Stimulated activated CD4-positive, alpha-beta T cell treated with anti-CD3 and anti-CD28 coated beads, Interleukin-12 subunit alpha, Interleukin-12 subunit beta, amount 100 ng/mL, for 48 hours (primary cell): ENCODE results near the gene CDK2AP2.
"Not testable (repeated sequence)": the region's sequence is repeated elsewhere in the genome, so short reads cannot be mapped to it uniquely, and the experiment has no call there.

Experiments
- DNase-seq, 3 donors: peaks; one replicate each; pipeline ENCODE4 v3.0.0-alpha.2; 2020; ENCODE audit warnings: low read depth in 2 of 3, low spot score in 1 of 3

Gene CDK2AP2

DNA sequence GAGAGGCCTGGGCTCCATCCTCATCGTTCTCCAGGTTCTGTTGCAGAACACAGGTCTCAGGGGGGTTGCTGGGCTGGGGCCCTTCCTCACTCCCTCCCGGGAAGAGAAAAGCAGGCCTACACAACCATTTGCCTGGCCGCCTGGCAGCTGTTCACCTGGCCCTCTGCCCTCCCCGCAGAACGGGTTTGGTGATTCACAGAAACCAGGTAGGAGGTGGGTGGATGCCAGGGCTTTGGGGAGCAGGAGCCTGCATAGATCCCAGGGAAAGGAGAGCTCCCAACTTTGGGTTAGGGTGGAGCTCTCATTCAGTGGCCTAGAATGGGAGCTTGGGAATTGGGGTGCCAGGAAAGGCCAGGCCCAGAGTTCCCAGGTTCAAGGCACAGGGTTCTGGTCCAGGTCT, 39.9 kb downstream of the CDK2AP2 start:
- DNase-seq = no peak

DNA sequence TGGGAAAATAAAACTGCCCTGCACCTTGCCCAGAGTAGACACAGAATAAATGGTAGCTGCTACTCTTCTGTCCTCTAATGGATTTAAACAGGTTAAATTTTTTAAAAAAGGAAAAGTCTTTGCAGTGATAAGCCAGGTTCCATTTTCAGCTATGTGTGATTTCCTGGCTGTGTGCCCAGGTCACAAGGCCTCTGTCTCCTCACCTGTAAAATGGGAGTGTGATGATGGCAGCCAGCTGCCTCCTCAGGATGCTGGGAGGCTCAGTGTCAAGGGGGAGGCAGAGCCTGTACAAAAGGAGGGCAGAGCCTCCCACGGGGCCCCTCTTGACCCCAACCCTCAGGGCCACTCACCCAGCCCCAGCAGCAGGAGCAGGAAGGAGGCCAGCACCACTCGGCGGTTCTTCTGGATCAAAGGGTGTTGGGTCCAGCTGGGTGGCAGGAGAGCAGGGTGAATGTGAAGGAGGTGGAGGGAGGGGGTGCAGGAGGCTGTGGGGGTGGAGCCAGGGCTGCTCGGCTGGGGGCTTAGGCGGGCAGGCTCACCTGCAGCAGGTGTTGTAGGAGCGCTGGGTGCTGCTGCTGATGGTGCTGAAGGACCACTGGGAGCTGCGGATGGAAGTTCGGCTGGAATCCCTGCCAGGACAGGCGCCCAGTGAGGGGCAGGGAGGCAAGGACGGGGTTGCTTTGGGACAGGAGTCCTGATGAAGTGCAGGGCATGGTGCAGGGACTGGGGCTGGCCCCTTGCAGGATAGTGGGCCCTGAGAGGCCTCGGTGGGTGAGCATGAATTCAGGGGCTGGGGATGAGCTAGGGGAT, 40.8 kb downstream of the CDK2AP2 start:
- DNase-seq = no peak

DNA sequence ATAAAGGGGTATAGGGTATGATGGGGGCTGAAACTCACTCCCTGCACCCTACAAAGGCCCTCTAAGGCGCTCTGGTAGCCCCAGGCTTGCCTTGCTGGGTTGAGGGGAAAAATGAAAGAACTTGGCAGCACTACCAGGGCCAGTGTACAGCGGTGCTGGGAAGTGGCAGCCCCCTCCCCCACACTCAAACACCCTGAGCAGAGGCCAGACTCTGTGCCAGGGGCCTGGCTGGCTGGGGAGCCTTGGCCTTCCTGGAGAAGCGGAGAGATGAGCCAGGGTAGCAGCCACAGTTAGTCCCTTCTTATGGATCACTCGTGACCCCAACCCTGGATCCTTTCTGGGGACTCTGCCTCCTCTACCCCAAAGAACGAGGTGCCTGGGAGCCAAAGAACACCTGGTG, 41.6 kb downstream of the CDK2AP2 start:
- no peak for DNase-seq

DNA sequence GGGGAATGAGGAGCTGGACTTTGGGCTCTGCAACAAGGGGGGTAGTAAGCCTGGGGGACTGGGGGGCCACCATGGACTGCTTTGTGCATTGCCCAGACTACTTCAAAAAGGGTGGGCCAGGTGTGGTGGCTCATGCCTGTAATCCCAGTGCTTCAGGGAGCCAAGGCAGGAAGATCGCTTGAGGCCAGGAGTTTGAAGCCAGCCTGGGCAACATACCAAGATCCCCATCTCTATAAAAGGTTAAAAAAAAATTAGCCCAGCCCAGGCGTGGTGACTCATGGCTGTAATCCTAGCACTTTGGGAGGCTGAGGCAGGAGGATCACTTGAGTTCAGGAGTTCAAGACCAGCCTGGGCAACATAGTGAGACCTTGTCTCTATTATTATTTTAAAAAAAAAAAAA, 42.4 kb downstream of the CDK2AP2 start:
- not testable (repeated sequence) for DNase-seq

DNA sequence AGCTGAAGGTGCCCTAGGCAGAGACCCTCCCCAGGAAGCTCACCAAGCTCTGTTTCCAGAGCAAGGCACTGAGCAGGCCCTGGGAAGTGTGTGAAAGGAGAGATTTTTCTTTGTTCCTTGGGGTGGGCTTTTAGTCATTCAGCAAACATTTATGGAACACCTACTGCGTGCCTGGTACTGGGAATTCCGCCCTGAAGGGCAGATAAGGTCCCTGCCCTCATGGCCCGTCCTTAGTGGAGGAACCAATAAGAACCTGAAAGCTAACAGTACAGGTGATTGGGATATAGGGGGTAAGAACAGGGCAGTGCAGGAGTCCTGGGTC, 42.8 kb downstream of the CDK2AP2 start:
- DNase-seq = no peak

DNA sequence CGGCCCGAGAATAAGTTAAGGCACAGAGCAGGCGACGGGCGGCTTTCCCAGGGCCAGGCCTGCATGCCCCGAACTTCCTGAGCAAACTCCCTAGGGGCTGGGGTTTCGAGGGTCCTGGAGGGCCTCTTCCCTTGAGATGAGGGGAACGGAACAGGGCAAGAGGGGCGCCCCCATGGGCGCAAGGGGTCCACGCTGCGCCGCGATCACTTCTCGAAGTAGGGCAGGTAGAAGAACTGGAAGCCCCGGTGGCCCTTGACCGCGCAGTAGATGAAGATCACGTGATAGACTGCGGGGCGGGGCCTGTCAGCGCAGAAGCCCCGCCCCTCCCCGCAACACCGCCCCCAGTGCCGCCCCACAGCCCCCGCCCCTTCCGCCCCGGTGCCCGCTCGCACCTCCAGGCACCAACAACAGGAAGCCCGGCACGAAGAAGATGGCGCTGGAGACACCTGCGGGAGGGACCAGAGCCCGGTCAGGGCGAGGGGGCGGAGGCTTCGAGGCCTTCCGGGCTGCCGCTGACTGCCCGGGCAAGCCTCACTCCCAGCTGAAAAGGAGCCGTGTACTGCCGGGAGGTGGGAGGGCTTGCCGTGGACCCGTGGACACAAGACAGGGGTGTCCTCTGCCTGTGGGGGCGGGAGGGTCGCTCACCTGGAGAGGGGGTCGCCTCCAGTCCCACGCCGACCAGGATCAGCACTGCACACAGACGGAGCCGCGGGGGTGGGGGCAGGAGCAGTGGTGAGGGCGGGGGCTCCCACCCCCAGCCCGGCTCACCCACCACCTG, 43.4 kb downstream of the CDK2AP2 start:
- peak; percentile 88 to 92 (median 91) for DNase-seq

DNA sequence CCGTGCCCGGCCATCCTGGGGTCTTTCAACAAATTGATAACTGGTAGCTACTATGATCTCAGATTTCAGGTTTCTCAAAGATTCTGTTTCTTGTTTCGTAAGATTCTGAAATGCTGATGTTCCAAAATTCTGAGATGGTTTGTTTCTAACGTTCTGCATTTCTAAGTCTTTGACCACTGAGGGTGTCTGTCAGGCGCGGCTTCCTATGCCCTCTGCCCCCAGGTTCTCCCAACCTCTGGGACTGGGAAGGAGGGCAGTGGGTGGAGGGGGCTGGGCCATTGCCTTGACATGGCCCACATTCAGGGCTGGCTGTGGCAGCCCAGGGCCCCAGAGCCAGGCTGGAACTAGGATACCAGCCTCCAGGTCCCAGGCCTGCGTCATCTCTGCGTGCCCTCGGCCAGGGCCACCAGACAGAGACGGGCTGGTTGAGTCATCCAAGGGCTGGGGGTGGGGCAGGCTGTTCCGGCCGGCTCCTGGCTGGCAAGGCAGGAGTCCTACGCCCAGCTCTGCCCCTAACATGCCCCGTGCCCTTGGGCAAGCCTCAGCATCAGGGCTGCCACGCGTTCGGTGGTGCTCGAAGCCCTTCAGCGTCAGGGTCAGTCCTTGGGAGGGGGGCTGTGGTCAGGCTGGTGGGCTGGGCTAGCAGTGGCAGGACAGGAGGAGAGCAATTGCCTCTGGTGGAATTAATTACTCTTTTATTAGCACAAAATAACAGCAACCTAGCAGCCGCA, 44.1 kb downstream of the CDK2AP2 start:
- no peak for DNase-seq

DNA sequence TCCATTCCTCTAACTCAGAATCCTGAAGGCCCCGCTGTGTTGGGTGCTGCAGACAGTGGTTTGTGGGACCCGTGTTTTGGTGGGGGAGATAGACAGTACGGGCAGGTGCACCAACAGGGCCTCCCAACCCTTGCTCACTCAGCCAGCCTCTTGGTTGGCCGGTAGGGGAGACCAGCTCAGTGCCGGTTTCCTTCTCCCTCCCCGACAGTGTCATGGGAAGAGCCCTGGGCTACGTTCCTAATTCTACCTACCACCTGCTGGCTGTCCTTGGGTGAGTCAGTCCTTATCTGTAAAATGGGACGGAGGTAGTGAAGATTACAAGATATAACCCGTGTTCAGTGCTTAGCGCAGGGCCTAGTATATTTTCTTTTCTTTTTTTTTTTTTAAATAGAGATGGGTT, 44.8 kb downstream of the CDK2AP2 start:
- no peak for DNase-seq

DNA sequence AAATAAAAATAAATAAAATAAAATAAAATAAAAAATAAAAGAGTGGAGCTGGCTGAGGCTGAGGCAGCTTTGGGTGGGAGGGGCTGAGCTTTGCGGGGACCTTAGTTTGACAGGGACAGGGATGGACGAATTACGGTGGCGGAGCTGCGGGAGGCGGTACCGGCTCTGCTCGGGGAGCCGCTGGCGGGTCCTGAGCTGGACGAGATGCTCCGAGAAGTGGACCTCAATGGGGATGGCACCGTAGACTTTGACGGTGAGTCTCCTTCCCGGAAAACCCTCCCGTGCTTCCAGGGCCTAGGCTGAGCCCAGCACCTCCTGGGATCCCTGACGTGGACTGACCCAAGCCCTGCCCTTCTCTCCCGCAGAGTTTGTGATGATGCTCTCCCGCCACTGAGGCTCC, 49.7 kb downstream of the CDK2AP2 start:
- no peak for DNase-seq

DNA sequence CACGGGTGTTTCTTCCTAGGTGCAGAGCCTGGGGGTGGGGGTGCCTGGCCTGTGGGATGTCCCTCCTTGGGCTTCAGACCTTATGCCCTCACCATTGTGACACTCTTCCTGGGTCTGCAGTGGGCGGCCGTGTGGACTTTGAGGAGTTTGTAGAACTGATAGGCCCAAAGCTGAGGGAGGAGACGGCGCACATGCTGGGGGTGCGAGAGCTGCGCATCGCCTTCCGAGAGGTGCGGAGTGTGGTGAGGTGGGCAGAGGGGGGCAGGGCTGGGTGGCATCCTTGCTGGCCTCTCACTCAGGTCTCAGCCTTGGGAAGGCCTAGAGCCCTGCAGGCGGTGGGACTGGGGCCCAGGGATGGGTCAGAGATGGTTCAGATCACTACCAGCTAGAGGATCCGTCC, 50.5 kb downstream of the CDK2AP2 start:
- DNase-seq = no peak
